Activated CD4-positive, alpha-beta T cell treated with anti-CD3 and anti-CD28 coated beads for 48 hours (primary cell): Measurements from ENCODE around the gene KCNJ12.
"Not testable (repeated sequence)": the region's sequence is repeated elsewhere in the genome, so short reads cannot be mapped to it uniquely, and the experiment has no call there.

Experiments used
- DNase-seq: peaks from one replicate; pipeline ENCODE4 v3.0.0-alpha.2; 2020

KCNJ12 gene

DNA sequence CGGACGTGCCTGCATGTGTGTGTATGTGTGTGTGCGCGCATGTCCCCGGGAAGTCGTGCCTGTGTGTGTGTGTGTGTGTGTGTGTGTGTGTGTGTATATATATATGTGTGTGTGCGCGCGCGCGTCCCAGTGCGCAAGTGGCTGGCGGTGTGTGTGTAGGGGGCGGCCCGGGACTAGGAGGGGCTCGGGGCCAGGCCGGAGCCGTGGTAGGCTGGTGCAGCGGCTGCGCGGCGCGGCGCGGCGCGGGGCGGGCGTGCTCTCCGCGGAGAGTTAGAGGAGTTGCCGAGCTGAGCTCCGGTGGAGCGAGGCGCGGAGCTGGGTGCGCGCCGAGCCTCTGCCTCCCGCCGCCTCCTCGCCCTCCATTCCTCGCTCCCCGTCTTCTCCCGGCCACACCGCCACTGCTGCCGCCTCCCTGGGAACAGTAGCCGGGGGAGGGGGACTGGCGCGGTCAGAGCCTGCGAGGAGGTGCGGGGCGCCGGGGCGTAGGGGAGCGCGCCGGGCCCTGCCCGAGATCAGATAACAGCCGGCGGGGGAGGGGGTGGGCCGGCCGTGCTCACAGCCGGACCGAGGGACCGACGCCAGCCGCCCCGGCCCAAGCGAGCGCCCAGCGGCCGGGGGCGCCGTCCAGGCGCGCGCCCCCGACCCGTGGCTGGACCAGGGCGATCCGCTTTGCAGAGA is at the start of gene KCNJ12:
KCNJ12 (plus strand) TSS at position 277 of the 678 bp plus-strand sequence. CDS start 38,986 bp downstream, outside the sequence.
- no peak for DNase-seq

- not testable (repeated sequence) for DNase-seq
These were observed 48.2 kb upstream of the KCNJ12 start for GRCh38 chr17:21327921-21328320.

- not testable (repeated sequence) for DNase-seq
These were observed 47.4 kb upstream of the KCNJ12 start for GRCh38 chr17:21328778-21329177.

- DNase-seq, result no peak
These were observed 45.6 kb upstream of the KCNJ12 start for GRCh38 chr17:21330436-21331160.

- not testable (repeated sequence) for DNase-seq
These were observed 39.4 kb upstream of the KCNJ12 start for GRCh38 chr17:21336541-21337294.

- DNase-seq, result not testable (repeated sequence)
These were observed 38.1 kb upstream of the KCNJ12 start for GRCh38 chr17:21337981-21338625.

GRCh38 chr17:21339011-21339410 is 37.1 kb upstream of the KCNJ12 start:
- no peak for DNase-seq

GRCh38 chr17:21339571-21339970 is 36.6 kb upstream of the KCNJ12 start:
- DNase-seq, result not testable (repeated sequence)

DNA sequence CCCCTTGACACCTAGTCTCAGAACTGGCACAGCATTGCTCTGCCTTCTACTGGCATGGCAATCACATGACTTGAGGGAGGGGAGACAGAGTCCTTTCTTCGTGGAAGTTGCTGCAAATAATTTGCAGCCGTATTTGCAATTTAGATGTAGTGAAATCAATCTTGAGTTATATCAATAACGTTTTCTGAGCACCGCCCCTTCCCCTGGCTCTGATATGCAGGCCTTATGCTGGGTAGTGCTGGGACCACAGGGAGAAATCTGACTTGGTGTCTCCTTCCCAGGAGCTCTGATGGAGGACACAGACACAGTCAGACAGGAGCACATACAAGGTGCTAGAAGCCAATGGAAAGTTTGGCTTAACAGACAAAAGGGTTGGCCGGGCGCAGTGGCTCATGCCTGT is 35.8 kb upstream of the KCNJ12 start:
- not testable (repeated sequence) for DNase-seq

- not testable (repeated sequence) for DNase-seq
These were observed 34.9 kb upstream of the KCNJ12 start for GRCh38 chr17:21341279-21341678.

- DNase-seq, result not testable (repeated sequence)
These were observed 34.1 kb upstream of the KCNJ12 start for GRCh38 chr17:21341925-21342540.

DNA sequence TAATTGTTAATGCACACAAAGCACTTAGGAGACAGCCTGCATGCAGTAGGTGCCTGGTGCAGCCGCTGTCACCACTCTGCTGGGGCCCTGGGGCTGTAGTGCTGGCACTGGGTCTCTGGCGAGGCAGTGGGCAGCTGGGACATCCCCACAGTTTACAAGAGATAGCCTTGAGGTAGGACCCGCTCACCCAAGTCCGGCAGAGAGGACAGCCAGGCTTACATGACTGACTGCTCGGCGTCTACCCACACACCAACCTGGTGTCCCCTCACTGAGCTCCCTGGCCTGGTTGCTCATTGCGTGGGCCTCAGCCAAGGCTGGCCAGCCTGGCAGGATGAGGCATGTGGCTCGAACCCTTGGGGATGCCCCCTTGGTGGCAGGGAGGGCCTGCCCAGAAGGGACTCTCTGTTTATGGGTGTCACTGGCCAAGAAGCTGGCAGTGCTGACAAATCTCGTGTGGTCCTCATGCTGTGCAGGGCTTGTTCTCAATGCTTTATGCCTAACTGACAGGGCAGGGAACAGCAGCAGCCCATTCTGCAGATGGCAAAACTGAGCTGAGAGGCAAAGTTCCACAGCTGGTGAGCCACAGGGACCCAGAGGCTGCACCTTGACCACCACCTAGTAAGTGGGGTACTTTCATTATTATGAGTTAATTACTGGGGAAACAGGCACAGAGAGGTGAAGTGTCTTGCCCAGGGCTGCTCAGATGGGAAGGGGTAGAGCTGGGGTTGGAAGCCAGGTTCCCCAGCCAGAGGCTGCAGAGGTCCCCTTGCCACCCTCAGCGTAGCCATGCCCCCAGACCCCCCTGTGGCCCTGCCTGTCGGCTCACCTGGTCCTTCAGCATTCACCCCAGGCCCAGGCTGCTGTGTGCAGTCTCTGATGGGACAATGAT is 32.9 kb upstream of the KCNJ12 start:
- not testable (repeated sequence) for DNase-seq

DNA sequence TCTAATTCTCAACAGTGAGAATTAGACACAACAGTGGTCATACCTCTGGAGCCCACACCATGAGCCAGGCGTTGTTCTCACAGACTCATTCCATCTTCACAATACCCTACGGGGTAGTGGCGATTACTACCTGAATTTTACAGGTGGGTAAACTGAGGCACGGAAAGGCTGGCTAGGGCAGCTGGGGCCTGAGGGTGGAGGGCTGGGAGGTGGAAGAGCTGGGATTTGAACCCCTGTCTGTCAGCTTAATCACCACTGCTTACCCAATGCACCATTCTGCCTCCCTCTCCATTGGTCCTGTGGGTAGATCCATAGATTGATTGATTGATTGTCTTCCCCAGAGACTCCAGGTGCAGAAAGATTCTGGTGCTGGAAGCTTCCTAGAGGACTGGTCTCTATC is 31.4 kb upstream of the KCNJ12 start:
- DNase-seq, result not testable (repeated sequence)

DNA sequence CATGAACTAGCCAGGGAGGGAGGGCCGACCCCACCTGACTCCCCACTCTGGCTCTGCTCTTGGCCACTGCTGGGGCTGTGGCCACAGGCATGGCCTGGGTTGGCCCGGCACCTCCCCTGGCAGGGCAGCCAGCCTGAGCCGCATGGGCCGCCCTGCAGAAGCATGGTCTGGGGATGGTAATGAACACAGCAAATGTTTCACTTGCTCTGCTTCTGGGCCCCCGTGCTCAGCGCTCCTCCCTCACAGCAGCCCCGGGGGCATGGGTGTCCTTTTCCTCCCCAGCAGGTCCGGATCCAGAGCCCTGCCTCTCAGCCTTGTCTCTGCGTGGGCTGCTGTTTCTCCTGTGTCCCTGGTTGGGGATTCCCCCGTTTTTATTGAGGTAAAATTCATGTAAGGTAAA is 30.9 kb upstream of the KCNJ12 start:
- DNase-seq, result no peak

- not testable (repeated sequence) for DNase-seq
These were observed 30.1 kb upstream of the KCNJ12 start for GRCh38 chr17:21346107-21346506.

DNA sequence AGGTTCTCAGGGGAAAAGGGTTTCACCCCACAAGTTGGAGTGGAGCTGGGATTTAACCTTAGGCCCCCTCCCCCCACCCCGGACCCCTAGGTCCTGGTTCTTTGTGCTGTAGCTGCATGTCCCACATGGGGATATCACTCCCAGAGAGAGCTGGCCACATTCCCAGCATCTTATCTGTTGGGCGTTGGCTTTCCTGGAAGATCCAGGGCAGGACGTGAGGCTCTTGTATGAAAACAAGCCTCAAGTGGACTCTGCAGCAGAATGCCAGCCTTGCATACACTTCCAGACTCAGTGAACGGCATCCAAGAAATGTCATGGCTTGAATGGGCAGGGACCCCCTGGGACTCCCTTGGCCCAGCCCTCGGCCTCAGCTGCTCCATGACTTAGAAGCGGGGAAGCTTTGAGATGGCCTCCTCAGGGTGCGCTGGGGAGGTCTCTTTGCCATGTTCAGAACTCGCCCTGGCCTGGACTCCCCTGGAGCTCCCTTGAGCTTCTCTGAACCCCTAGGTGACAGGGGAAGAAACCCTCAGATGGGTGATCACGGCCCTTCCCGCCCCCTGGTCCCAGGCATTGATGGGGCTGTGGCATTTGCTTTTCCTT is 29.4 kb upstream of the KCNJ12 start:
- not testable (repeated sequence) for DNase-seq

DNA sequence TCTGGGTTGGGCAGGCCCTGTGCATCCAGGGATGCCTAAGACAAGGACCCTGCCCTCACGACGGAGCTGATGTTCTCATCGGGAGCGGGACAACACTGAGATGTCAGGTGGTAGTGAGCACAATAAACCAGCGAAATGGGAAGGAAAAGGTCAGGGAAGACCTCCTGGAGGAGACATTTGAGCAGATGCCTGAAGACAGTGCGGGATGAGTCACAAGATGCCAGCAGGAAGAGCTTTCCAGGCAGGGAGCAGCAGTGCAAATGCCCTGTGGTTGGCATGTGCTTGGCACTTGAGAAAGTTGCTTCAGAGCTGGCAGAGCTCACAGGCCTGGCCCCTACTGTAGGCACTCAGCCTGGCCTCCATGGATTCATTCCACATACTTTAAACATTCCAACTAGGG is 28.5 kb upstream of the KCNJ12 start:
- not testable (repeated sequence) for DNase-seq

DNA sequence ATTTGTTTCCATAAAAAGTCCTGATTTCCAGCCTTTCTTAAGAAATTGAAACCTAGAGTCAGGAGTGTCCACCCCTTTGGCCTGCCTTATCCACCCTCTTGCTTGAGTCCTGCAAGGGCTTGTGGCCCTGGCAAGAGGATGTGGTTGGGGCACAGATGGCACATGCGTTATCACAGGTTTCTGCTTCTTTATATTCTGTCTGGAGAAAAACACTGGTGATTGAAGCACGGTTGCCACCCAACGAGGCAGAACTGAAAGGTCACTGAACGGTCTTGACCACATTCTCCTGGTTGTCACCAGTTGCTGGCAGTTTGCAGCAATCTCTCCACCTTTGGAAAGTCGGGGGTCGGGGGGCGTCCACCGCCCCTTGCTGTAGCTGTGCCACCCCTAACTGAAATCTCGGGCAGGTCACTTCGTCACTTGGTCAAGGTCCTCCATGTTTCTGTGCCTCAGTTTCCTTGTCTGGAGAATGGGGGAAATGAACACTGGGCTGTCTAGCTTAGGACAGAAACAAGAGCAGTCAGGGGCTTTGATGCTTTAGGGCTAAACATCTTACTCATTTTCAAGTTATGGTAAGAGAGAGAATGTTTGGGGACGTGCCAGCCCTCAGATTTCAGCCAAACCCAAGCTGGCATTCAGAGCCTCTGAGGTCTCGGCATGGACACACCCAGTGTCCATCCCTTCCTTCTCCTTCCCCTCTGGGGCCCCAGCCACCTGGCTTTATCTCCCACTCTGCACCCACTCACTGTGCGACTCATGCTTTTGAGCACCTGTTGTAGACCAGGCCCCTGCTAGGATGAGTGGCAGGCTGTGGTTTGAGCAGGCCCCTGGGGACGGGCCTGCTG is 27.9 kb upstream of the KCNJ12 start:
- not testable (repeated sequence) for DNase-seq

DNA sequence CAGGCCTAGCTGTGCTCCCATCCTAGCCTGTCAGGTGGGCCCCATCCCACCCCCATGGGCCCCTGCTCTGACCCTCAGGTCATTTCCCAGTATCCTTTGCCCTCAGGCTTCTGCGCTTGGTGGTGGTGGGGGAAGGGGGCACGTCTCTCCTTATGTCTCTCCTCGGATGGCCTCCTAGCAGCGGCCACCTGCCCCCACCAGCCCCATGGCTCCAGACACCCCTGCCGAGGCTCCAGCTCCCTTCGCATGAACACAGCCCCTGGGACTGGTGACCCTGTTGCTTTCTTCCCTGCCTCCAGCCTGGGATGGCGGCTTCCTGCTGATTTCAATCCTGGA is 27.3 kb upstream of the KCNJ12 start:
- DNase-seq, result not testable (repeated sequence)
